ENCODE data around the gene ZSWIM4.

The ZSWIM4 gene

GRCh38 chr19:13830741-13831536 lies 35.7 kb downstream of the ZSWIM4 start:
- H3K4me3 ChIP-seq (ENCODE audit: low read length), result no peak overlapping the region
- no peak for DNase-seq (ENCODE audit: low read depth, low spot score)

GRCh38 chr19:13831537-13832467 lies 36.6 kb downstream of the ZSWIM4 start:
- H3K4me3 ChIP-seq (ENCODE audit: low read length), result no peak overlapping the region
- no peak for DNase-seq (ENCODE audit: low read depth, low spot score)

GRCh38 chr19:13833330-13834243 lies 38.3 kb downstream of the ZSWIM4 start:
- H3K4me3 ChIP-seq (ENCODE audit: low read length), result peak overlapping the region; percentile 56
- peak; percentile 71 for DNase-seq (ENCODE audit: low read depth, low spot score)

- peak overlapping the region; percentile 56 for H3K4me3 ChIP-seq (ENCODE audit: low read length)
- no peak for DNase-seq (ENCODE audit: low read depth, low spot score)
Observed at GRCh38 chr19:13834244-13835069, 39.2 kb downstream of the ZSWIM4 start.

- no peak for DNase-seq (ENCODE audit: low read depth, low spot score)
- no peak overlapping the region for H3K4me3 ChIP-seq (ENCODE audit: low read length)
Observed at GRCh38 chr19:13835791-13836723, 40.8 kb downstream of the ZSWIM4 start.

- no peak for DNase-seq (ENCODE audit: low read depth, low spot score)
Observed at GRCh38 chr19:13838435-13839129, 43.3 kb downstream of the ZSWIM4 start.

GRCh38 chr19:13839130-13839937 lies 44.1 kb downstream of the ZSWIM4 start:
- H3K4me3 ChIP-seq (ENCODE audit: low read length), result no peak overlapping the region
- no peak for DNase-seq (ENCODE audit: low read depth, low spot score)

More at GRCh38 chr19:13838435-13839129, 43.3 kb downstream of the ZSWIM4 start:
- H3K4me3 ChIP-seq (ENCODE audit: low read length), result no peak overlapping the region

- DNase-seq (ENCODE audit: low read depth, low spot score), result no peak
- no peak overlapping the region for H3K4me3 ChIP-seq (ENCODE audit: low read length)
Observed at GRCh38 chr19:13839938-13840304, 44.7 kb downstream of the ZSWIM4 start.

GRCh38 chr19:13840305-13841085 lies 45.3 kb downstream of the ZSWIM4 start:
- no peak for DNase-seq (ENCODE audit: low read depth, low spot score)
- no peak overlapping the region for H3K4me3 ChIP-seq (ENCODE audit: low read length)

GRCh38 chr19:13841086-13841961 lies 46.1 kb downstream of the ZSWIM4 start:
- H3K4me3 ChIP-seq (ENCODE audit: low read length), result no peak overlapping the region
- no peak for DNase-seq (ENCODE audit: low read depth, low spot score)

GRCh38 chr19:13841962-13842290 lies 46.7 kb downstream of the ZSWIM4 start:
- no peak for DNase-seq (ENCODE audit: low read depth, low spot score)
- H3K4me3 ChIP-seq (ENCODE audit: low read length), result peak overlapping the region; percentile 53

GRCh38 chr19:13842291-13843103 lies 47.3 kb downstream of the ZSWIM4 start:
- peak overlapping the region; percentile 53 for H3K4me3 ChIP-seq (ENCODE audit: low read length)
- DNase-seq (ENCODE audit: low read depth, low spot score), result no peak

GRCh38 chr19:13843104-13843921 lies 48.1 kb downstream of the ZSWIM4 start:
- no peak for DNase-seq (ENCODE audit: low read depth, low spot score)
- H3K4me3 ChIP-seq (ENCODE audit: low read length), result peak overlapping the region; percentile 53

Data from Jurkat, Clone E6-1 (cell line).